GM21723 (cell line): ENCODE measurements around the gene NR6A1.

Source experiments
- ATAC-seq: cut with Tn5 transposase; IDR thresholded peaks from one replicate; pipeline ENCODE4 v1.9.1; 2021; ENCODE audit warnings: mild to moderate bottlenecking, moderate library complexity; ENCODE audit not compliant: unreplicated experiment

Gene NR6A1

DNA sequence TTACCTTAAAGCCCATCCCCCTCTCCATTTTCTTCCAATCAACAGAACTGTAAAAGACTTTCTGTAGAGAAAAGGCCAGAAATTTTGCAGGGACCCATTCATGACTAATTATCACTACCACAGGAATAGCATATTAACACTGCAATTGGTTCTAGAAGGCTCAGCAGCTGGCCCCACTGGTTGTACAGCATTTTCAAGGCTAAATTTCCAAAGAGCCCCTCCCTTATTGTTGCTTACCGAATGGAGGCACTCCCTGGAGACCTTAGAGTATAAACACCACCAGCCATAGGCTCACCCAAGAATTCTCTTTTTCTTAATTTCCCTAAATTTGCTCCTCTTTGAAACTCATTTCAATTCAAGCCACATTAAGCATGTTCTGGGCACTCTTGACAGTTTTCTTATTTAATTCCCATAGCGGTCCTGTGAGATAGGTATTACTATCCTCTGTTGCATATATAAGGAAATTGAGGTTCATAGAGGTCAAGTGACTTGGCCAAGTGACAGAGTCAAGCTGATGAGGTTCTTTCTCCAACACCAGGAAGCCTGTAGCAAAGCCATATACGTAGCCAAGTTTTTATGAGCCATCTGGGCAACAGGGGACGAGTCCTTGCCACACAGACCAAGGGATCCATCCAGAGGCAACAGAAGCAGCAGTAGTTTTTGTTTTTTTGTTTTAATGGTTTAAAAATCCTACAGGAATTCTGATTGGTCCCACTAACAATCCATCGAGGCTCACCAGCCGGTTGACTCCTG, 180.0 kb downstream of the NR6A1 start:
- ATAC-seq, result no peak

- no peak for ATAC-seq
Measured at GRCh38 chr9:124584631-124585030, 186.5 kb downstream of the NR6A1 start.

- no peak for ATAC-seq
Measured at GRCh38 chr9:124583134-124583533, 188.0 kb downstream of the NR6A1 start.

- no peak for ATAC-seq
Measured at GRCh38 chr9:124580186-124580585, 190.9 kb downstream of the NR6A1 start.

DNA sequence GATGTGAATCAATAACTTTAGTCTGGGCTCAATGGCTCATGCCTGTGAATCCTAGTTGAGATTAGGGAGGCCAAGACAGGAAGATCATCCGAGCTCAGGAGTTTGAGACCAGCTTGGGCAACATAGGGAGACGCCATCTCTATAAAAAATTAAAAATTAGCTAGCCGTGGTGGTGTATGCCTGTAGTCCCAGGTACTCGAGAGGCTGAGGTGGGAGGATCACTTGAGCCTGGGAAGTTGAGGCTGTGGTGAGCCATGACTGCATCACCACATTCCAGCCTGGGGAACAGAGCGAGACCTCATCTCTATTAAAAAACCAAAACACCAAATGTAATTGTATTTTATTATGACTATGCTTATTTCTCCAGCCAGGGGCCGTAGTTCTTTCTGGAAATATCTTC, 194.4 kb downstream of the NR6A1 start:
- no peak for ATAC-seq

- ATAC-seq, result no peak
Measured at GRCh38 chr9:124574534-124575375, 196.4 kb downstream of the NR6A1 start.

GRCh38 chr9:124570942-124571666, 200.0 kb downstream of the NR6A1 start:
- ATAC-seq, result no peak

- no peak for ATAC-seq
Measured at GRCh38 chr9:124569942-124570341, 201.2 kb downstream of the NR6A1 start.

- ATAC-seq, result no peak
Measured at GRCh38 chr9:124567362-124567761, 203.7 kb downstream of the NR6A1 start.

- no peak for ATAC-seq
Measured at GRCh38 chr9:124562328-124562727, 208.8 kb downstream of the NR6A1 start.

DNA sequence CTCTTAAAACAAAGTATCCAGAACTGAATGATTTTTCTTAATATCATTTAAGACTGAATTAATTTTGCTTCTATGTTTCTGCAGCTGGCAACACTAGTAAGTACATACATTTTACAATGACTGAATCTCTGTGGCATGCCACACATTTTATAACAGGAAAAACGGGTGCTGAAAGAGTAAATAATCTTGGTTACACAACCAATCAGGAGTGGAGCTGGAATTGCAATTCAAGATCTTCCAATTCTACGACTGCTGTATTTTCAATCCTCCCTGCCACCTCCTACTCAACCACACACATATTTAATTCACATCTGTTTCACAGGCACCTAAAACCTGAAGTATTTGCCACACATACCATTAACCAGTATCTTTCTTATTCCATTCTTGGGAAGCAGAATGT, 211.2 kb downstream of the NR6A1 start:
- ATAC-seq, result no peak

GRCh38 chr9:124558777-124559470, 212.2 kb downstream of the NR6A1 start:
- ATAC-seq, result no peak

- ATAC-seq, result no peak
Measured at GRCh38 chr9:124557895-124558294, 213.2 kb downstream of the NR6A1 start.

DNA sequence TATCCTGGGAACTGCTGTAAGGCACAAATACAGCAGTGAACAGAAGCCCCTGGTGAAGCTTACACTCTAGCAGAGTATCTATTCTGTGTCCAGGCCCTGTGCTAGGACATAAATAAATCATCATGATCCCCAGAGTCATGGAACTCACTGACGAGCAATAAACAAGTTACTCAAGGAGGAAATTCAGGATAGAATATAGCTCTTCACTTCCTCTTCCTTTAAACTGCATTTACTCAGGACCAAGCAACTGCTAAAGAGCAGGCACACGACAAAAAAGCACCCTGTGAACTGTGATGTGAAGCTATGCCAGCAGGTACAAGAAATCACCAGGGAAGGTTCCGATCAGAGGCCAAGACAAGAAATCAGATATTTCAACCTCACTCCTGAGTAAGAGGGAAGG, 216.1 kb downstream of the NR6A1 start:
- ATAC-seq, result no peak

DNA sequence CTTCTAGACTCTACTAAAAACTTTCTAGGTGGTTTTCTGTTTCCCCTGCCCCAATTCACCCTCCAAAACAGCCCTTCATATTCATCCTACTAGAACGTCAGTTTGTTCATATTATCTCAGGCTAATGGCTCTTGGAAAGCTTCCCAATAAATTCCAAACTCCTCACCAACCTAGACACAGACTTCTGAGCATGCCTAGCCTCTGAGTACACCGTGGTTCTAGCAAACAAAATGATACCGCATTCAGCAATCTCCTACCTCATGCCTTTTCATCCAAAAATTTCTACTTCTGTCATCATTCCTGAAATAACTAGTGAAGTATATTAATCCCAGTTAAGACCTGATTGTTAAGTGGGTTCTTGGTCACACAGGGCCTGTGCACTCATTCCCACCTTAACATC, 217.4 kb downstream of the NR6A1 start:
- no peak for ATAC-seq

DNA sequence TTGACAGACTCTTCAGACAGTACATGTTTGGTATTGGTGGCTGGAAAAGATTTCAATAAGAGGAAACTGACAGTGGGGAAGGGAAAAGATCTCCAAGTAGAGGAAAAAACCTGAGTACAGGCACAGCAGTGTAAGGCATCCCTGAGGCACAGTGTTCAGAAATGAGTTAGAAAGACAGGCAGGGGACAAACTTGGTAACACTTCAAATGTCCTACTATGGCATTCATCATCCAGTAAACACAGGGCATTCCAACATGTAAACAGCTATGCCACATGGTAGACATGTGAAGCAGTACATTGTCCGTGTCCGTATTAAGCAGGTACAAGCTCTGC, 218.9 kb downstream of the NR6A1 start:
- ATAC-seq, result no peak

GRCh38 chr9:124551472-124552272, 219.4 kb downstream of the NR6A1 start:
- no peak for ATAC-seq

- no peak for ATAC-seq
Measured at GRCh38 chr9:124550072-124550471, 221.0 kb downstream of the NR6A1 start.

GRCh38 chr9:124549016-124549415, 222.1 kb downstream of the NR6A1 start:
- no peak for ATAC-seq

DNA sequence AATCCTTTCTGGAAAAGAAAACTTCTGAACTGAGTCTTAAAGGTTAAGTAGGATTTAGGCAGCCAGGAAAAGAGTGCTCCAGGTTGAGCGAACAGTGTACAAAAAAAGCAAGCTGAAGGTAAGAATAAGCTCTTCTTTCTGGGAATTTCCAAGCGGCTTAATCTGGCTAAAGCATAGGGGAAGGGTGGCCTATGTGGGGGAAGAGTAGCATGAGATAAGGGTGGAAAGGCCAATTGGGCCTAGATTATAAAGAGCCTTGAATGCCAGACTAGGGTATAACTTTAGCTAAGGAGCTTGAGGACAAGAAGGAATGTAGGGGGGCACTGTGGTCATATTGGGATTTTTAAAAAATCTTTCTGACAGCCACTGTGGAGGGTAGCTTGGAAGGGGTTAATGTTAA, 226.6 kb downstream of the NR6A1 start:
- no peak for ATAC-seq
